MM.1S (cell line): Measurements from ENCODE around the gene EMID1.
"Not testable (repeated sequence)": the region's sequence is repeated elsewhere in the genome, so short reads cannot be mapped to it uniquely, and the experiment has no call there.

Source experiments
- DNase-seq: peaks from one replicate; pipeline ENCODE4 v3.0.0-alpha.2; 2015
- H2AFZ ChIP-seq: fragments of 300-600 bp; sonication (generic); 2 replicates; pipeline ENCODE4 v1.6.0; 2016; ENCODE audit warnings: antibody characterized with exemption, low read length
- H3F3A ChIP-seq: fragments of 300-600 bp; sonication (generic); 2 replicates; pipeline ENCODE4 v1.6.1; 2016; ENCODE audit warnings: mild to moderate bottlenecking, antibody characterized with exemption, low read length, moderate library complexity, mixed read lengths; ENCODE audit not compliant: insufficient read depth
- H3K27ac ChIP-seq: fragments of 300-600 bp; sonication (generic); 2 replicates; pipeline ENCODE4 v1.5.1; 2016; ENCODE audit warnings: mild to moderate bottlenecking, low read length
- H3K27me3 ChIP-seq: fragments of 300-600 bp; sonication (generic); replicated peaks from 2 replicates; pipeline ENCODE4 v1.6.0; 2016; ENCODE audit warnings: low read length; ENCODE audit not compliant: insufficient read depth
- H3K36me3 ChIP-seq: fragments of 300-600 bp; sonication (generic); replicated peaks from 2 replicates; pipeline ENCODE4 v1.6.1; 2016; ENCODE audit warnings: mild to moderate bottlenecking, low read length, mixed read lengths; ENCODE audit not compliant: insufficient read depth
- H3K4me1 ChIP-seq: fragments of 300-600 bp; sonication (generic); 2 replicates; pipeline ENCODE4 v1.6.1; 2016; ENCODE audit warnings: low read length, mixed read lengths
- H3K4me2 ChIP-seq: fragments of 300-600 bp; sonication (generic); 2 replicates; pipeline ENCODE4 v1.6.0; 2016; ENCODE audit warnings: low read depth, low read length
- H3K4me3 ChIP-seq: fragments of 300-600 bp; sonication (generic); 2 replicates; pipeline ENCODE4 v1.5.1; 2016; ENCODE audit warnings: low read length, mixed read lengths
- H3K79me2 ChIP-seq: fragments of 300-600 bp; sonication (generic); 2 replicates; pipeline ENCODE4 v1.6.1; 2016; ENCODE audit warnings: mixed run types, low read length, mixed read lengths
- H3K9ac ChIP-seq: fragments of 300-600 bp; sonication (generic); 2 replicates; pipeline ENCODE4 v1.6.1; 2016; ENCODE audit warnings: low read length, mixed read lengths
- H3K9me2 ChIP-seq: fragments of 300-600 bp; sonication (generic); replicated peaks from 2 replicates; pipeline ENCODE4 v1.6.1; 2016; ENCODE audit warnings: mild to moderate bottlenecking, low read length, mixed read lengths; ENCODE audit not compliant: insufficient read depth
- H3K9me3 ChIP-seq: fragments of 300-600 bp; sonication (generic); replicated peaks from 2 replicates; pipeline ENCODE4 v1.6.1; 2016; ENCODE audit warnings: mild to moderate bottlenecking, low read length, mixed read lengths; ENCODE audit not compliant: insufficient read depth
- H4K20me1 ChIP-seq: fragments of 300-600 bp; sonication (generic); 2 replicates; pipeline ENCODE4 v1.6.1; 2016; ENCODE audit warnings: mild to moderate bottlenecking, low read length, moderate library complexity, mixed read lengths; ENCODE audit not compliant: insufficient read depth
- CTCF ChIP-seq: fragments of 300-600 bp; sonication (generic); IDR thresholded peaks from 2 replicates; pipeline ENCODE4 v1.5.1; 2016; ENCODE audit warnings: antibody characterized with exemption, low read length, mixed read lengths
- EZH2 ChIP-seq: fragments of 300-600 bp; sonication (generic); optimal IDR thresholded peaks from 2 replicates; pipeline ENCODE3; 2017; ENCODE audit warnings: low read depth, mild to moderate bottlenecking, antibody characterized with exemption, low read length, mixed read lengths
- EZH2phosphoT487 ChIP-seq: fragments of 300-600 bp; sonication (generic); IDR thresholded peaks from 2 replicates; pipeline ENCODE4 v1.6.1; 2018; ENCODE audit warnings: antibody characterized with exemption, low read length

EMID1 gene

DNA sequence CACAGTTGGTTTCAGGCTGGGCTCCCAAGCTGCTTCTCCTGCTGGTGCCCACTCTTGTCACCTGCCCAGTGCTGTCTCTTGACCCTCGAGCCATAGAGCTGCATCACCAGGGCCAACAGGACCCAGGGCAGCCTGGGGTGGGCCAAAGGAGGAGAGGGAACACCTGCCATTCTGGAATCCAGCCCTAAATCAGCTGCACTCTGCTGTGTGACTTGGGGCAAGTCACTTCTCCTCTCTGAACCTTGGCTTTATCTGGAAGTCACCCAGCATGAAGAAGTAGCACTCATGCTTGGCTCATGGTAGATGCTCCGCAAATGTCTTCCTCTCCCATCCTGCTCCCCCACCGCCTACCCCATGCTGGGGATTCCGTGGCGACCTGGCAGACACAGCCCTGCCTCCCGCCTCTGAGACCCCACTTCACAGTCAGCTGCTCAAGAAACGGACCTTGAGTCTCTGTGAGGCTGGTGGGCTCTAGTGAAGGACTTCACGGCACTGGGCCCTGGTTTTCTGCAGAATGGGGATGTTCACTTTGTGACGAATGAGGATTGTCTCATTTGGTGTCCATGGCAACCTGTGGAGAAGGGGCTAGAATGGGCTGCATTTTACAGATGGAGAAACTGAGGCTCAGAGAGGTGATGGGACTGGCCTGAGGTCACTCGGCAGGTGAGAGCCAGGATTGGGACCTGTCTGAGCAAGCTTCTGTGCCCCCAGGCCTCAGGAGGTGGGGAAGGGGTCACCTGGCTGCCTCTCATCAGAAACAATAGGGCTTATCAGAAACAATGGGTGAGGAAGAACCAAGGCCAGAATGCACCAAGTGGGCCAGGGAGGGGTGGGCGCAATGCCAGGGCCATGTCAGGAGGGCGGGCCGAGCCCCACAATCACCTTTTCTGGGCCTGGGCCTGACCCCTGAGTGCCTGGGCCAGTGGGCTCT is 12.4 kb downstream of the EMID1 start:
- no peaks in the 10 kb centered on the region for H3K9me3 ChIP-seq
- H3F3A ChIP-seq = no peaks in the 10 kb centered on the region
- H3K27me3 ChIP-seq = no peaks in the 10 kb centered on the region
- no peaks in the 10 kb centered on the region for H3K4me1 ChIP-seq
- TF ChIP-seq CTCF (no peak), EZH2 (no peak), EZH2phosphoT487 (no peak)
- H3K79me2 ChIP-seq = no peaks in the 10 kb centered on the region
- no peak overlapping the region for H3K4me3 ChIP-seq
- H3K4me2 ChIP-seq = no peak overlapping the region
- no peak overlapping the region for H3K9ac ChIP-seq
- no peaks in the 10 kb centered on the region for H4K20me1 ChIP-seq
- H3K36me3 ChIP-seq = no peaks in the 10 kb centered on the region
- DNase-seq = no peak
- H3K9me2 ChIP-seq = no peaks in the 10 kb centered on the region
- H2AFZ ChIP-seq = no peak overlapping the region
- no peak overlapping the region for H3K27ac ChIP-seq

DNA sequence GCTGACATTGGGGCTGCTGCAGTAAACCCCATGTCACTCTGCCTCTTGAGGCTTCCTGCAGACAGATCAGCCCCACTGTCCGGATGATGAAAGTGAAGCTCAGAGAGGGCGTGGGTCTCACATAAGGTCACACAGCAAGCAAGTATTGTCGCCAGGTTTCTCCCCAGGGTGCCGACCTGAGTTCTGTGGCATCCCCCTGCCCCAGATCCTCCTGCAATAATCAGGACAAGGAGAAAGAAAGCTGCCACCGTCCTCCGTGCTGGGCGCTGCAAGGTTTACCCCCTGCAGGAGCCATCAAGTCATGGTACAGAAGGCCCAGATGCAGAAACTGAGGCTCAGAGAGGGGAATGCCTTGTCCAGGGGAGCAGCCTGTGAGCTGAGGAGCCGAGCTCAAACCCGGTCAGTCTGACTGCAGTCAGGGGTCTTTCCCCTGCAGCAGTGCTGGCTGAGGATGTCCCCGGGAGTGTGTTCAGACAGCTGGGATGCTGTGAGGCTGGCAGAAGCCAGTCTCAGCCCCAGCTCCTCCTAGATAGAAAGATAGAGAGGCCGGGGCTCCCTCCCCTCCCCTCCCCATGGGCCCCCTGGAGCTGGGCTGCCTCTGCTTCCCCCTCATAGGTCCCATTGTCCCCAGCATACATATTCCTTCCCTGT is 13.2 kb downstream of the EMID1 start:
- Histone ChIP-seq H3K4me1 (no peaks in the 10 kb centered on the region), H3K9me3 (no peaks in the 10 kb centered on the region), H3K4me3 (no peak overlapping the region), H3F3A (no peaks in the 10 kb centered on the region), H3K9me2 (no peaks in the 10 kb centered on the region), H4K20me1 (no peaks in the 10 kb centered on the region), H3K9ac (no peak overlapping the region), H3K27me3 (no peaks in the 10 kb centered on the region), H3K79me2 (no peaks in the 10 kb centered on the region), H3K4me2 (no peak overlapping the region), H3K27ac (no peak overlapping the region), H3K36me3 (no peaks in the 10 kb centered on the region), H2AFZ (no peak overlapping the region)
- DNase-seq = no peak
- no peak for TF ChIP-seq EZH2phosphoT487
- no peak for TF ChIP-seq EZH2
- TF ChIP-seq CTCF = no peak

DNA sequence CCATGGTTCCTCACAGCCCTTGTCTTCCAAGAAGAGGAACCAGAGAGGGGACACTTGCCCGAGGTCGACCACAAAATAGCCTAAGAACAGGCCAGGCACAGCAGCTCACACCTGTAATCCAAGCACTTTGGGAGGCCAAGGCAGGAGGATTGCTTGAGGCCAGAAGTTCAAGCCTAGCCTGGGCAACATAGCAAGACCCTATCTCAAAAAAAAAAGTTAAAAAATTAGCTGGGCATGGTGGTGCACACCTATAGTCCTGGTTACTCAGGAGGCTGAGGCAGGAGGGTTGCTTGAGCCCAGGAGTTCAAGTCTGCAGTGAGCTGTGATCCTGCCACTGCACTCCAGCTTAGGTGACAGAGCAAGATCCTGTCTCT is 13.7 kb downstream of the EMID1 start:
- not testable (repeated sequence) for H2AFZ ChIP-seq, DNase-seq, H3K9ac ChIP-seq, H3K4me2 ChIP-seq, H3K27ac ChIP-seq, H3K4me1 ChIP-seq, H3K79me2 ChIP-seq, H3F3A ChIP-seq, H3K27me3 ChIP-seq, H4K20me1 ChIP-seq, H3K36me3 ChIP-seq, H3K9me2 ChIP-seq, H3K9me3 ChIP-seq, H3K4me3 ChIP-seq
